SK-N-SH treated with all-trans-retinoic acid at 6 μM for 48 hours (cell line): ENCODE measurements around the gene UBXN1.

Experiments used
- ARNTL ChIP-seq: fragments of 450-650 bp; formaldehyde crosslinking; IDR thresholded peaks from 2 replicates; pipeline ENCODE4 v1.5.0; 2020; ENCODE audit warnings: low read depth, mild to moderate bottlenecking, moderate library complexity, borderline replicate concordance
- CREB5 ChIP-seq: fragments of 250-450 bp; sonication (Bioruptor Pico); IDR thresholded peaks from 2 replicates; pipeline ENCODE4 v1.5.1; 2020; ENCODE audit warnings: low read depth, mild to moderate bottlenecking, moderate library complexity
- CSRNP3 ChIP-seq: fragments of 250-450 bp; sonication (Bioruptor Pico); IDR thresholded peaks from 2 replicates; pipeline ENCODE4 v1.5.1; 2021; ENCODE audit warnings: mild to moderate bottlenecking, moderate library complexity
- PATZ1 ChIP-seq: fragments of 250-450 bp; sonication (Bioruptor Pico); IDR thresholded peaks from 2 replicates; pipeline ENCODE4 v1.8.0; 2020; ENCODE audit warnings: mild to moderate bottlenecking, moderate library complexity, borderline replicate concordance
- POU6F1 ChIP-seq: fragments of 250-450 bp; sonication (Bioruptor Pico); IDR thresholded peaks from 2 replicates; pipeline ENCODE4 v1.8.0; 2021; ENCODE audit warnings: low read depth, mild to moderate bottlenecking, moderate library complexity, borderline replicate concordance
- RARB ChIP-seq: fragments of 250-450 bp; sonication (Bioruptor Pico); IDR thresholded peaks from 2 replicates; pipeline ENCODE4 v1.8.0; 2021; ENCODE audit warnings: mild to moderate bottlenecking, moderate library complexity
- SNAI2 ChIP-seq: fragments of 250-450 bp; sonication (Bioruptor Pico); IDR thresholded peaks from 2 replicates; pipeline ENCODE4 v1.5.0; 2020; ENCODE audit warnings: mild to moderate bottlenecking, moderate library complexity
- TCF4 ChIP-seq: fragments of 250-450 bp; sonication (Bioruptor Pico); IDR thresholded peaks from 2 replicates; pipeline ENCODE4 v1.8.0; 2021; ENCODE audit warnings: mild to moderate bottlenecking, moderate library complexity, borderline replicate concordance
- TOX ChIP-seq: fragments of 250-450 bp; sonication (Bioruptor Pico); IDR thresholded peaks from 2 replicates; pipeline ENCODE4 v1.8.0; 2021; ENCODE audit warnings: mild to moderate bottlenecking, moderate library complexity, borderline replicate concordance
- ZC3H10 ChIP-seq: fragments of 250-450 bp; sonication (Bioruptor Pico); IDR thresholded peaks from 2 replicates; pipeline ENCODE4 v1.5.1; 2021; ENCODE audit warnings: mild to moderate bottlenecking, moderate library complexity
- ZFP30 ChIP-seq: fragments of 450-650 bp; formaldehyde crosslinking; IDR thresholded peaks from 2 replicates; pipeline ENCODE4 v1.5.0; 2022; ENCODE audit warnings: mild to moderate bottlenecking, moderate library complexity

- TF ChIP-seq TOX (CRISPR knock-in tag) (no peak), PATZ1 (CRISPR knock-in tag) (no peak), ZFP30 (CRISPR knock-in tag) (no peak), ARNTL (CRISPR knock-in tag) (no peak), RARB (CRISPR knock-in tag) (no peak), POU6F1 (CRISPR knock-in tag) (no peak), ZC3H10 (CRISPR knock-in tag) (no peak), SNAI2 (CRISPR knock-in tag) (no peak), CREB5 (CRISPR knock-in tag) (no peak), CSRNP3 (no peak), TCF4 (CRISPR knock-in tag) (no peak)
Measured at GRCh38 chr11:62689421-62690183, 10.7 kb upstream of the UBXN1 start, which contains the start of gene LRRN4CL.
